HepG2 (cell line): ENCODE measurements around the gene XAF1. TPM values are rescaled to one million over a fixed set of nuclear protein-coding genes. Genes with fewer than 3 reads are reported as not detected.
A peak's percentile ranks its signal among the peaks of the same experiment; 100 is the strongest.

ENCODE experiments used
- ARNT ChIP-seq: fragments of 450-650 bp; IDR thresholded peaks from 2 replicates; pipeline ENCODE4 v1.6.1; 2017
- CBX5 ChIP-seq: sonication (generic); formaldehyde crosslinking; IDR thresholded peaks from 2 replicates; pipeline ENCODE4 v1.4.0; 2020; ENCODE audit warnings: missing genetic modification reagents, borderline replicate concordance
- GFI1 ChIP-seq: sonication (generic); formaldehyde crosslinking; IDR thresholded peaks from 2 replicates; pipeline ENCODE4 v1.5.0; 2020; ENCODE audit warnings: missing genetic modification reagents, mild to moderate bottlenecking, borderline replicate concordance
- HHEX ChIP-seq: IDR thresholded peaks from 2 replicates; pipeline ENCODE4 v1.6.1; 2016; ENCODE audit warnings: control low read depth
- NFKBIZ ChIP-seq: IDR thresholded peaks from 2 replicates; pipeline ENCODE4 v1.6.1; 2018; ENCODE audit warnings: missing genetic modification reagents, missing compliant biosample characterization
- RCOR2 ChIP-seq: IDR thresholded peaks from 2 replicates; pipeline ENCODE4 v1.6.1; 2016; ENCODE audit warnings: missing biosample characterization, missing genetic modification reagents
- SAP130 ChIP-seq: IDR thresholded peaks from 2 replicates; pipeline ENCODE4 v1.6.1; 2016; ENCODE audit warnings: low read depth
- THYN1 ChIP-seq: sonication (generic); formaldehyde crosslinking; IDR thresholded peaks from 2 replicates; pipeline ENCODE4 v1.8.1; 2023; ENCODE audit warnings: low read depth, mild to moderate bottlenecking, moderate library complexity, missing genetic modification reagents, borderline replicate concordance
- ZNF501 ChIP-seq: sonication (generic); formaldehyde crosslinking; IDR thresholded peaks from 2 replicates; pipeline ENCODE4 v1.5.1; 2020; ENCODE audit warnings: mild to moderate bottlenecking, moderate library complexity, missing genetic modification reagents
- ZNF510 ChIP-seq: sonication (generic); formaldehyde crosslinking; IDR thresholded peaks from 2 replicates; pipeline ENCODE4 v1.4.0; 2020; ENCODE audit warnings: low read depth, mild to moderate bottlenecking, missing genetic modification reagents
- polyA plus RNA-seq, 8 experiments: library from polyadenylated mRNA; depleted of rRNA in 3 of 8; stranded (reverse) in 7 of 8; unstranded in 1 of 8; fragments of >200 nt; fragmentation: Illumina TruSeq in 4 of 8; extraction: Trizol in 4 of 8; gene quantifications; 2 replicates each; pipeline versions ENCODE4 v1.2.1 to v1.2.3, GENCODE V29; 2011 to 2016; ENCODE audit warnings: low read depth in 4 of 8, missing spikeins in 1 of 8, mixed read lengths in 1 of 8; ENCODE audit not compliant: insufficient read depth in 1 of 8
- total RNA-seq, 5 experiments: library from RNA; depleted of rRNA; stranded (reverse); fragments of >200 nt; fragmentation: Illumina TruSeq; extraction: Trizol; gene quantifications; 2 replicates each; pipeline ENCODE4 v1.2.3, GENCODE V29; 2016; ENCODE audit warnings: low read depth in 1 of 5
- TF ChIP-seq, protein P1 (sequence below): sonication (generic); formaldehyde crosslinking; IDR thresholded peaks from 2 replicates; pipeline ENCODE4 v1.9.0; 2022; ENCODE audit warnings: missing genetic modification reagents, mild to moderate bottlenecking, borderline replicate concordance
- TF ChIP-seq, protein P2 (sequence below): sonication (generic); formaldehyde crosslinking; IDR thresholded peaks from 2 replicates; pipeline ENCODE4 v1.8.1; 2023; ENCODE audit warnings: missing genetic modification reagents, inconsistent platforms, borderline replicate concordance
- TF ChIP-seq, protein P3 (sequence below): sonication (generic); formaldehyde crosslinking; IDR thresholded peaks from 2 replicates; pipeline ENCODE4 v1.4.0; 2020; ENCODE audit warnings: mild to moderate bottlenecking, missing genetic modification reagents
- TF ChIP-seq, protein P4 (sequence below): IDR thresholded peaks from 2 replicates; pipeline ENCODE4 v1.6.1; 2012; ENCODE audit warnings: low read length, improper control_type of control experiment
- TF ChIP-seq, protein P5 (sequence below): sonication (generic); formaldehyde crosslinking; IDR thresholded peaks from 2 replicates; pipeline ENCODE4 v1.4.0; 2020; ENCODE audit warnings: mild to moderate bottlenecking, missing genetic modification reagents

XAF1 gene
- total and polyA plus RNA-seq, 2 of the 13 experiments (the other 11 are each of a cell fraction or from before 2014, with no cell fraction given) = 1.2 to 2.4 TPM

DNA sequence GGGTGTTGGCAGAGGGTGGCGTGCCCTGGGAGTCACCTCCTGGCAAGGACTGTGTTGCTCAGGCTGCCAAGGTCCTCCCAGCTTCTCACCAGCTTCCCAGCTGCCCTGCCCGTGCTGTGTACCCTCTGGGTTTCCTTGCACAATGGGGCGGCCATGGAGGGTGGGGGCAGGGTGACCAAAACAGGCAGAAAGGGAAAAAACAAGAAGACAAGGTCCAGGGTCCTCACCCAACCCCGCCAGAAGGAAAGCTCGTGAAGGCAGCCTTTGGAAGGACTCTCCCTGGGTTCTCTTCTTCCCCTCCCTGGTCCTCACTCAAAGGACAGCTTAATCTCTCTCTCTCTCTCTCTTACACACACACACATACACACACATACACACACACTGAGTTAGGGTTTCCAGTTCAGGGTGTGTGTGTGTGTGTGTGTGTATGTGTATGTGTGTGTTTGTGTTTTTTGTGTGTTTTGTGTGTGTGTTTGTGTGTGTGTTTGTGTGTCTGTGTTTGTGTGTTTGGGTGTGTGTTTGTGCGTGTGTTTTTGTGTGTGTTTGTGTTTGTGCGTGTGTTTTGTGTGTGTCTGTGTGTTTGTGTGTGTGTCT, 44.7 kb upstream of the XAF1 start (continued):
- TF ChIP-seq, protein P1, sequence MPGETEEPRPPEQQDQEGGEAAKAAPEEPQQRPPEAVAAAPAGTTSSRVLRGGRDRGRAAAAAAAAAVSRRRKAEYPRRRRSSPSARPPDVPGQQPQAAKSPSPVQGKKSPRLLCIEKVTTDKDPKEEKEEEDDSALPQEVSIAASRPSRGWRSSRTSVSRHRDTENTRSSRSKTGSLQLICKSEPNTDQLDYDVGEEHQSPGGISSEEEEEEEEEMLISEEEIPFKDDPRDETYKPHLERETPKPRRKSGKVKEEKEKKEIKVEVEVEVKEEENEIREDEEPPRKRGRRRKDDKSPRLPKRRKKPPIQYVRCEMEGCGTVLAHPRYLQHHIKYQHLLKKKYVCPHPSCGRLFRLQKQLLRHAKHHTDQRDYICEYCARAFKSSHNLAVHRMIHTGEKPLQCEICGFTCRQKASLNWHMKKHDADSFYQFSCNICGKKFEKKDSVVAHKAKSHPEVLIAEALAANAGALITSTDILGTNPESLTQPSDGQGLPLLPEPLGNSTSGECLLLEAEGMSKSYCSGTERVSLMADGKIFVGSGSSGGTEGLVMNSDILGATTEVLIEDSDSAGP (CRISPR knock-in tag) = no peak
- TF ChIP-seq, protein P2, sequence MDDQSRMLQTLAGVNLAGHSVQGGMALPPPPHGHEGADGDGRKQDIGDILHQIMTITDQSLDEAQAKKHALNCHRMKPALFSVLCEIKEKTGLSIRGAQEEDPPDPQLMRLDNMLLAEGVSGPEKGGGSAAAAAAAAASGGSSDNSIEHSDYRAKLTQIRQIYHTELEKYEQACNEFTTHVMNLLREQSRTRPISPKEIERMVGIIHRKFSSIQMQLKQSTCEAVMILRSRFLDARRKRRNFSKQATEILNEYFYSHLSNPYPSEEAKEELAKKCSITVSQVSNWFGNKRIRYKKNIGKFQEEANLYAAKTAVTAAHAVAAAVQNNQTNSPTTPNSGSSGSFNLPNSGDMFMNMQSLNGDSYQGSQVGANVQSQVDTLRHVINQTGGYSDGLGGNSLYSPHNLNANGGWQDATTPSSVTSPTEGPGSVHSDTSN = no peak
- no peak for TF ChIP-seq CBX5 (CRISPR knock-in tag)
- TF ChIP-seq ARNT = no peak
- no peak for TF ChIP-seq ZNF501 (CRISPR knock-in tag)
- no peak for TF ChIP-seq THYN1 (CRISPR knock-in tag)
- TF ChIP-seq, protein P3, sequence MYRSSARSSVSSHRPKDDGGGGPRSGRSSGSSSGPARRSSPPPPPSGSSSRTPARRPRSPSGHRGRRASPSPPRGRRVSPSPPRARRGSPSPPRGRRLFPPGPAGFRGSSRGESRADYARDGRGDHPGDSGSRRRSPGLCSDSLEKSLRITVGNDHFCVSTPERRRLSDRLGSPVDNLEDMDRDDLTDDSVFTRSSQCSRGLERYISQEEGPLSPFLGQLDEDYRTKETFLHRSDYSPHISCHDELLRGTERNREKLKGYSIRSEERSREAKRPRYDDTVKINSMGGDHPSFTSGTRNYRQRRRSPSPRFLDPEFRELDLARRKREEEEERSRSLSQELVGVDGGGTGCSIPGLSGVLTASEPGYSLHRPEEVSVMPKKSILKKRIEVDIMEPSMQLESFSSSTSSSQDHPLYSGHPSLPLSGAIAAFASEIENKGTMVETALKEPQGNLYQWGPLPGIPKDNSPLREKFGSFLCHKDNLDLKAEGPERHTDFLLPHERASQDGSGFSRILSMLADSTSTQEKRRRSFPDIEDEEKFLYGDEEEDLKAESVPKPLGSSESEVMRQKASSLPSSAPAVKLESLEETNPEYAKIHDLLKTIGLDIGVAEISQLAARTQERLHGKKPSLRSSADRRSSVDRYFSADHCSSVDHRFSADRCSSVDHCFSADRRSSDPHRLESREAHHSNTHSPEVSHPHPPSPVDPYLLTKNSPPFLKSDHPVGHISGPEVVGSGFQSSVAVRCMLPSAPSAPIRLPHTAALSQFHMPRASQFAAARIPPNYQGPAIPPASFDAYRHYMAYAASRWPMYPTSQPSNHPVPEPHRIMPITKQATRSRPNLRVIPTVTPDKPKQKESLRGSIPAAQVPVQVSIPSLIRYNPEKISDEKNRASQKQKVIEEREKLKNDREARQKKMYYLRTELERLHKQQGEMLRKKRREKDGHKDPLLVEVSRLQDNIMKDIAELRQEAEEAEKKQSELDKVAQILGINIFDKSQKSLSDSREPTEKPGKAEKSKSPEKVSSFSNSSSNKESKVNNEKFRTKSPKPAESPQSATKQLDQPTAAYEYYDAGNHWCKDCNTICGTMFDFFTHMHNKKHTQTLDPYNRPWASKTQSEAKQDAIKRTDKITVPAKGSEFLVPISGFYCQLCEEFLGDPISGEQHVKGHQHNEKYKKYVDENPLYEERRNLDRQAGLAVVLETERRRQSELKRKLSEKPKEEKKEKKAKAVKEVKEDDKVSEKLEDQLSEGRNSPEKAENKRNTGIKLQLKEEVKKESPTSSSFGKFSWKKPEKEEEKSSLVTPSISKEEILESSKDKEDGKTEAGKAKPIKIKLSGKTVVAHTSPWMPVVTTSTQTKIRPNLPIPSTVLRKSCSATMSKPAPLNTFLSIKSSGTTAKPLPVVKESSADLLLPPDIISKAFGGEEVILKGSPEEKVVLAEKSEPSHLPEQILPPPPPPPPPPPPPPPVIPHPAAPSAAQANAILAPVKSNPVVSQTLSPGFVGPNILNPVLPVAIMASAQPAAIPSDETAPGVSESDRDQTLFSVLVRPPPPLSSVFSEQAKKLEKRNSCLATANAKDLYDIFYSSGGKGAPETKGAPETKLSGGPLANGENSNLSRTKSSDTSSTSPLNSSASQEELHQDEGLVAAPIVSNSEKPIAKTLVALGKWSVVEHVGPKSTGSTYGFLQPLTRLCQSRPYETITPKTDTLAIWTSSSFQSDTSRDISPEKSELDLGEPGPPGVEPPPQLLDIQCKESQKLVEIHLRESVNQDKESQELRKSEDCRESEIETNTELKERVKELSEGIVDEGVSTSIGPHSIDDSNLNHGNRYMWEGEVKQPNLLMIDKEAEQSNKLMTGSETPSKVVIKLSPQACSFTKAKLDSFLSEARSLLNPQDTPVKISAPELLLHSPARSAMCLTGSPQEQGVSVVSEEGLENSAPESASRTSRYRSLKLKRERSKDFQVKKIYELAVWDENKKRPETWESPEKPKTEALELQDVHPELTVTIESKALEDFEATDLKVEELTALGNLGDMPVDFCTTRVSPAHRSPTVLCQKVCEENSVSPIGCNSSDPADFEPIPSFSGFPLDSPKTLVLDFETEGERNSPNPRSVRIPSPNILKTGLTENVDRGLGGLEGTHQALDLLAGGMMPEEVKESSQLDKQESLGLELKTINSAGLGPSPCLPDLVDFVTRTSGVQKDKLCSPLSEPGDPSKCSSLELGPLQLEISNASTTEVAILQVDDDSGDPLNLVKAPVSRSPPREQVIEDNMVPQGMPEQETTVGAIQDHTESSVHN (CRISPR knock-in tag) = no peak
- TF ChIP-seq ZNF510 (CRISPR knock-in tag) = no peak
- TF ChIP-seq RCOR2 (CRISPR knock-in tag) = no peak
- TF ChIP-seq GFI1 = no peak
- TF ChIP-seq SAP130 (CRISPR knock-in tag) = peak; percentile 58
- TF ChIP-seq, protein P4, sequence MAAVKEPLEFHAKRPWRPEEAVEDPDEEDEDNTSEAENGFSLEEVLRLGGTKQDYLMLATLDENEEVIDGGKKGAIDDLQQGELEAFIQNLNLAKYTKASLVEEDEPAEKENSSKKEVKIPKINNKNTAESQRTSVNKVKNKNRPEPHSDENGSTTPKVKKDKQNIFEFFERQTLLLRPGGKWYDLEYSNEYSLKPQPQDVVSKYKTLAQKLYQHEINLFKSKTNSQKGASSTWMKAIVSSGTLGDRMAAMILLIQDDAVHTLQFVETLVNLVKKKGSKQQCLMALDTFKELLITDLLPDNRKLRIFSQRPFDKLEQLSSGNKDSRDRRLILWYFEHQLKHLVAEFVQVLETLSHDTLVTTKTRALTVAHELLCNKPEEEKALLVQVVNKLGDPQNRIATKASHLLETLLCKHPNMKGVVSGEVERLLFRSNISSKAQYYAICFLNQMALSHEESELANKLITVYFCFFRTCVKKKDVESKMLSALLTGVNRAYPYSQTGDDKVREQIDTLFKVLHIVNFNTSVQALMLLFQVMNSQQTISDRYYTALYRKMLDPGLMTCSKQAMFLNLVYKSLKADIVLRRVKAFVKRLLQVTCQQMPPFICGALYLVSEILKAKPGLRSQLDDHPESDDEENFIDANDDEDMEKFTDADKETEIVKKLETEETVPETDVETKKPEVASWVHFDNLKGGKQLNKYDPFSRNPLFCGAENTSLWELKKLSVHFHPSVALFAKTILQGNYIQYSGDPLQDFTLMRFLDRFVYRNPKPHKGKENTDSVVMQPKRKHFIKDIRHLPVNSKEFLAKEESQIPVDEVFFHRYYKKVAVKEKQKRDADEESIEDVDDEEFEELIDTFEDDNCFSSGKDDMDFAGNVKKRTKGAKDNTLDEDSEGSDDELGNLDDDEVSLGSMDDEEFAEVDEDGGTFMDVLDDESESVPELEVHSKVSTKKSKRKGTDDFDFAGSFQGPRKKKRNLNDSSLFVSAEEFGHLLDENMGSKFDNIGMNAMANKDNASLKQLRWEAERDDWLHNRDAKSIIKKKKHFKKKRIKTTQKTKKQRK = no peak
- TF ChIP-seq NFKBIZ (CRISPR knock-in tag) = no peak
- TF ChIP-seq HHEX (CRISPR knock-in tag) = no peak
- TF ChIP-seq, protein P5, sequence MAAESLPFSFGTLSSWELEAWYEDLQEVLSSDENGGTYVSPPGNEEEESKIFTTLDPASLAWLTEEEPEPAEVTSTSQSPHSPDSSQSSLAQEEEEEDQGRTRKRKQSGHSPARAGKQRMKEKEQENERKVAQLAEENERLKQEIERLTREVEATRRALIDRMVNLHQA = no peak
